Medulla oblongata (tissue), 1 donor: ENCODE results near the gene MAP3K14.
"Not testable (repeated sequence)": the region's sequence is repeated elsewhere in the genome, so short reads cannot be mapped to it uniquely, and the experiment has no call there.

Source experiments
- DNase-seq: peaks from one replicate; pipeline ENCODE4 v3.0.0-alpha.2; 2015; ENCODE audit errors: extremely low spot score

The MAP3K14 gene

GRCh38 chr17:45316434-45317110 lies at the start of gene MAP3K14:
MAP3K14 (minus strand) TSS chr17:45317020; CDS start chr17:45290745, 26,275 bp downstream.
- DNase-seq = peak; percentile 66

- DNase-seq = no peak
Measured at GRCh38 chr17:45366049-45366448, 49.2 kb upstream of the MAP3K14 start.

- DNase-seq = no peak
Measured at GRCh38 chr17:45364531-45365390, 47.9 kb upstream of the MAP3K14 start.

- DNase-seq = no peak
Measured at GRCh38 chr17:45363498-45363897, 46.7 kb upstream of the MAP3K14 start.

GRCh38 chr17:45361976-45362375 lies 45.2 kb upstream of the MAP3K14 start:
- DNase-seq = no peak

- DNase-seq = no peak
Measured at GRCh38 chr17:45361451-45361850, 44.6 kb upstream of the MAP3K14 start.

GRCh38 chr17:45357364-45357997 lies 40.7 kb upstream of the MAP3K14 start:
- DNase-seq = no peak

- DNase-seq = no peak
Measured at GRCh38 chr17:45355087-45355486, 38.3 kb upstream of the MAP3K14 start.

- no peak for DNase-seq
Measured at GRCh38 chr17:45353043-45353442, 36.2 kb upstream of the MAP3K14 start.

GRCh38 chr17:45351831-45352230 lies 35.0 kb upstream of the MAP3K14 start:
- DNase-seq = no peak

- DNase-seq = no peak
Measured at GRCh38 chr17:45347444-45347843, 30.6 kb upstream of the MAP3K14 start.

- peak; percentile 56 for DNase-seq
Measured at GRCh38 chr17:45346216-45347015, 29.6 kb upstream of the MAP3K14 start.

- DNase-seq = no peak
Measured at GRCh38 chr17:45345554-45346215, 28.9 kb upstream of the MAP3K14 start.

- no peak for DNase-seq
Measured at GRCh38 chr17:45345246-45345553, 28.4 kb upstream of the MAP3K14 start.

- DNase-seq = not testable (repeated sequence)
Measured at GRCh38 chr17:45343967-45344664, 27.3 kb upstream of the MAP3K14 start.

- DNase-seq = no peak
Measured at GRCh38 chr17:45342871-45343526, 26.2 kb upstream of the MAP3K14 start.

GRCh38 chr17:45342306-45342705 lies 25.5 kb upstream of the MAP3K14 start:
- DNase-seq = no peak

GRCh38 chr17:45341533-45342158 lies 24.8 kb upstream of the MAP3K14 start:
- DNase-seq = no peak
